ENCODE results near the gene MSX2. TPM values are rescaled to one million over a fixed set of nuclear protein-coding genes. Genes with fewer than 3 reads are reported as not detected.

Gene MSX2
- polyA plus RNA-seq, 3 donors: 0.14 TPM; not detected in 2

DNA sequence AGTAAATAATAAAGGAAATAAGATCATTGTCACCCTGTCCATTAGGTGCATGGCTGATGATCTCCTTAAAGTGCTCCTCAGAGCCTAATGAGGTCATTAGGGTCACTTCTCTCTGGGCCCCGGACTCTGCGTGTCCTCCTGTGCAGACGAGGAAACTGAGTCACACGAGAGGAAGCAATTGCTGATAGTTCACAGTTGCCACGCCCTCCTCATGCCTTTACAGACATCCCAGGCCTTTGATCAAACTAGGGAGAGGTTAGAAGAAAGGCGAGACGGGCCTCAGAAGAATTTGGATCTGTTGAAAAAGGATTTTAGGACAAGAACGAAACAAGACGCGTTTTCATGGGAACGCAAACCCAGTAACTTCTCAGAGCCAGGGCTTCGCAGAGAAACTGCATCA lies 32.0 kb upstream of the MSX2 start:
- Histone ChIP-seq H3K4me1 (ENCODE audit: control insufficient read depth in 1 of 2, insufficient read depth in 2 of 2, low read length in 2 of 2) (no peaks in the 10 kb centered on the region), H3K79me2 (ENCODE audit: insufficient read depth, low read length) (no peaks in the 10 kb centered on the region), H2AFZ (ENCODE audit: insufficient read depth, low read depth, low read length, poor library complexity, severe bottlenecking) (no peak overlapping the region), H4K20me1 (ENCODE audit: insufficient read depth, low read length) (no peaks in the 10 kb centered on the region), H3K27ac (ENCODE audit: low read depth in 1 of 2, low read length in 2 of 2) (no peak overlapping the region), H3K9me3 (replicated peaks in 1 of 2; ENCODE audit: control insufficient read depth in 1 of 2, insufficient read depth in 1 of 2, low read length in 2 of 2) (peaks cover 0 to 16% of the 10 kb centered on the region in 2 donors), H3K4me2 (replicated peaks; ENCODE audit: extremely low read depth, low read length, poor library complexity, severe bottlenecking) (no peak overlapping the region), H3K36me3 (replicated peaks in 1 of 2; ENCODE audit: control insufficient read depth in 1 of 2, insufficient read depth in 2 of 2, low read length in 2 of 2) (no peaks in the 10 kb centered on the region), H3K27me3 (ENCODE audit: control insufficient read depth in 2 of 2, insufficient read depth in 2 of 2, low read length in 2 of 2) (peaks cover 62 to 74% of the 10 kb centered on the region in 2 donors), H3K9ac (ENCODE audit: insufficient read depth, low read length, poor library complexity, severe bottlenecking) (no peak overlapping the region), H3K4me3 (replicated peaks in 1 of 3; ENCODE audit: low read depth in 2 of 3, low read length in 3 of 3) (no peak overlapping the region)
- TF ChIP-seq, protein P1, sequence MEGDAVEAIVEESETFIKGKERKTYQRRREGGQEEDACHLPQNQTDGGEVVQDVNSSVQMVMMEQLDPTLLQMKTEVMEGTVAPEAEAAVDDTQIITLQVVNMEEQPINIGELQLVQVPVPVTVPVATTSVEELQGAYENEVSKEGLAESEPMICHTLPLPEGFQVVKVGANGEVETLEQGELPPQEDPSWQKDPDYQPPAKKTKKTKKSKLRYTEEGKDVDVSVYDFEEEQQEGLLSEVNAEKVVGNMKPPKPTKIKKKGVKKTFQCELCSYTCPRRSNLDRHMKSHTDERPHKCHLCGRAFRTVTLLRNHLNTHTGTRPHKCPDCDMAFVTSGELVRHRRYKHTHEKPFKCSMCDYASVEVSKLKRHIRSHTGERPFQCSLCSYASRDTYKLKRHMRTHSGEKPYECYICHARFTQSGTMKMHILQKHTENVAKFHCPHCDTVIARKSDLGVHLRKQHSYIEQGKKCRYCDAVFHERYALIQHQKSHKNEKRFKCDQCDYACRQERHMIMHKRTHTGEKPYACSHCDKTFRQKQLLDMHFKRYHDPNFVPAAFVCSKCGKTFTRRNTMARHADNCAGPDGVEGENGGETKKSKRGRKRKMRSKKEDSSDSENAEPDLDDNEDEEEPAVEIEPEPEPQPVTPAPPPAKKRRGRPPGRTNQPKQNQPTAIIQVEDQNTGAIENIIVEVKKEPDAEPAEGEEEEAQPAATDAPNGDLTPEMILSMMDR (IDR thresholded peaks at IDR 0.05): no peak
- no peak for DNase-seq
- Mint-ChIP-seq H3K36me3 (no peaks in the 10 kb centered on the region), H3K27me3 (ENCODE audit: low read depth in 3 of 3) (peaks cover 78 to 92% (median 86%) of the 10 kb centered on the region in 3 donors), H3K27ac (no peak overlapping the region), H3K4me1 (peaks cover 2% of the 10 kb centered on the region), H3K9me3 (peaks cover 0 to 11% (median 0%) of the 10 kb centered on the region in 7 donors), H3K4me3 (peak overlapping the region in 1 of 2 donors; percentile 62)
- 0% methylated on average over 2 of the region's 12 CpGs for WGBS (ENCODE audit: insufficient coverage)
- intact Hi-C loops (cut with micrococcal nuclease): no loop called here

DNA sequence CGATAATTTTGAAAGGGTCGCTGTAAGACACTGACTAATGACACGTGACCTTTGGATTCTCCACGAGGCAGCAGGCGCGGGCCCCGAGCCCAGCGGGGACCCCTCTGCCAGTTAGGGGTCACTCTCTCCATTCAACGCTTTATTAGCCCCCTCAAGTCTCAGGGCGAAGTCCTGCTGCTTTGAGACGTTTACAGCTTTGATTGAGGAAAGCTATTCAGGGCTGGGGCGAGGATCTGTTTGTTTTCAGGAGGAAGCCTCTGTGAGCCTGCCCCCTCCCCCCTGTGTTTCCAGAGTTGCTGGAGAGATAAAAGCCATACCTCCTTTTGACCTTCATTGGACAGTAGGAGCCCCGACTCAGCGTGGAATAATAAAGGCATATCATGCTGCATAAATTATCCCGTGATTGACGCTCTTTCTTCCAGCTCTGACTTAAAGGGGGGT lies 31.4 kb upstream of the MSX2 start:
- intact Hi-C loops (cut with micrococcal nuclease): no loop called here
- Histone ChIP-seq H3K4me2 (replicated peaks; ENCODE audit: extremely low read depth, low read length, poor library complexity, severe bottlenecking) (no peak overlapping the region), H2AFZ (ENCODE audit: insufficient read depth, low read depth, low read length, poor library complexity, severe bottlenecking) (no peak overlapping the region), H3K4me1 (ENCODE audit: control insufficient read depth in 1 of 2, insufficient read depth in 2 of 2, low read length in 2 of 2) (no peaks in the 10 kb centered on the region), H3K36me3 (replicated peaks in 1 of 2; ENCODE audit: control insufficient read depth in 1 of 2, insufficient read depth in 2 of 2, low read length in 2 of 2) (no peaks in the 10 kb centered on the region), H4K20me1 (ENCODE audit: insufficient read depth, low read length) (no peaks in the 10 kb centered on the region), H3K9ac (ENCODE audit: insufficient read depth, low read length, poor library complexity, severe bottlenecking) (no peak overlapping the region), H3K27ac (ENCODE audit: low read depth in 1 of 2, low read length in 2 of 2) (no peak overlapping the region), H3K4me3 (replicated peaks in 1 of 3; ENCODE audit: low read depth in 2 of 3, low read length in 3 of 3) (no peak overlapping the region), H3K9me3 (replicated peaks in 1 of 2; ENCODE audit: control insufficient read depth in 1 of 2, insufficient read depth in 1 of 2, low read length in 2 of 2) (peaks cover 0 to 16% of the 10 kb centered on the region in 2 donors), H3K27me3 (ENCODE audit: control insufficient read depth in 2 of 2, insufficient read depth in 2 of 2, low read length in 2 of 2) (peaks cover 56 to 68% of the 10 kb centered on the region in 2 donors), H3K79me2 (ENCODE audit: insufficient read depth, low read length) (no peaks in the 10 kb centered on the region)
- Mint-ChIP-seq H3K4me1 (peaks cover 2% of the 10 kb centered on the region), H3K4me3 (peak overlapping the region in 1 of 2 donors; percentile 62), H3K27ac (no peak overlapping the region), H3K27me3 (ENCODE audit: low read depth in 3 of 3) (peaks cover 75 to 87% (median 80%) of the 10 kb centered on the region in 3 donors), H3K36me3 (no peaks in the 10 kb centered on the region), H3K9me3 (peaks cover 0 to 11% (median 0%) of the 10 kb centered on the region in 7 donors)
- no peak for DNase-seq
- TF ChIP-seq, protein P1 (IDR thresholded peaks at IDR 0.05): no peak
- WGBS (ENCODE audit: insufficient coverage): 0% methylated on average over 13 of the region's 16 CpGs
